Measurements from ENCODE around the gene ITPKA.
"Not testable (repeated sequence)": the region's sequence is repeated elsewhere in the genome, so short reads cannot be mapped to it uniquely, and the experiment has no call there.

Gene ITPKA

DNA sequence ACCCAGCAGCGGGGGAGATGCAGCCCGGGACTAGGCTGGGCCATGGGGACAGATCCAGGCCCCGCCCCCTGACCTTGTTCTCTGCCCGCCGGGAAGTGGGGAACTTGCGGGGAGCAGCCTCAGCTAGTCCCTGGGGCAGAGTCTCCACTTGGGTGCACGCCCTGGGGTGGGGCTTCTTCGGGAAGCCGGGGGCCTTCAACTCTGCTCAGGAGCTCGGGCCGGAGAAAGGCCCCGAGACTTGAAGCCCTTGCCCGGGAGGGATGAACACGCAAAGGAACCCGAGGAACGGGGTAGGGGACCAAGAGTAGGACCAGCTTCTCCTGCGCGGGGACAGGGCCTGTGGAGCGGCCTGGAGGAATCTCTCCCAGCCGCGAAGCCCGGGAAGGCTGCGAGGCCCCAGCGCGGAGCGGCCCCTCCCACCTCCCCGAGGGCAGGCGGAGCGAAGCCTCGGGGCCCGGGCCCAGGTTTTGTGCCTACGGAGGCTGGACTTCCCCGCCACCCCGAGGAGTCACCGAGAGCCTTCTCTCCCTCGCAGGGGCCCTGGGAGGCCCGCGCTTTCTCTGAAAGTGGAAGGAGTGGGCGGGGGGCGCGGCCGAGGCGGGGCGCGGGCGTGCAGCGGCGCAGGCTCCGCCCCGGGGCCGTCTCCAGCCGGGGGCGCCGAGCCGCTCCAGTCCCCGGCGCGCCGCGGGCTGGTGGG lies at the start of gene ITPKA:
Gene ITPKA (plus strand): TSS at position 670 of the 697 bp plus-strand sequence. CDS start 54 bp downstream, outside the sequence.
- DNase-seq, result peak; percentile 66 to 72

DNA sequence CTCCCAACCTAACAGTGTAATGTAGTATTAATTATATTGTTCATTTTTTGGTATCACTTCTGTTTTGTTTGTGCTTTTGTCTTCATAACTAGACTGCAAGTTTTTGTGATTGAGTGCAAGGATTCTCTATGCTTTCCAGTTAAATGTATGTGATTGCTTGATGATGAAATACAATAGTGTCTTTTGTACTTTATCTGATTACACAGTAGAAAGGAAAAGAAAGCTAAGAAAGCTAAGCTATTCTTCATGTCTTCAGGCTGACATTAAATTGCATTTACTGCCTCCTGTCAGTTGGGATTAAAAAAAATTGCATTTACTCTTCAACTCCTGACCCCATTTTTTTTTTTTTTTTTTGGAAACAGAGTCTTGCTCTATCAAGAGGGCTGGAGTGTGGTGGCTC lies 48.3 kb upstream of the ITPKA start:
- no peak for DNase-seq

DNA sequence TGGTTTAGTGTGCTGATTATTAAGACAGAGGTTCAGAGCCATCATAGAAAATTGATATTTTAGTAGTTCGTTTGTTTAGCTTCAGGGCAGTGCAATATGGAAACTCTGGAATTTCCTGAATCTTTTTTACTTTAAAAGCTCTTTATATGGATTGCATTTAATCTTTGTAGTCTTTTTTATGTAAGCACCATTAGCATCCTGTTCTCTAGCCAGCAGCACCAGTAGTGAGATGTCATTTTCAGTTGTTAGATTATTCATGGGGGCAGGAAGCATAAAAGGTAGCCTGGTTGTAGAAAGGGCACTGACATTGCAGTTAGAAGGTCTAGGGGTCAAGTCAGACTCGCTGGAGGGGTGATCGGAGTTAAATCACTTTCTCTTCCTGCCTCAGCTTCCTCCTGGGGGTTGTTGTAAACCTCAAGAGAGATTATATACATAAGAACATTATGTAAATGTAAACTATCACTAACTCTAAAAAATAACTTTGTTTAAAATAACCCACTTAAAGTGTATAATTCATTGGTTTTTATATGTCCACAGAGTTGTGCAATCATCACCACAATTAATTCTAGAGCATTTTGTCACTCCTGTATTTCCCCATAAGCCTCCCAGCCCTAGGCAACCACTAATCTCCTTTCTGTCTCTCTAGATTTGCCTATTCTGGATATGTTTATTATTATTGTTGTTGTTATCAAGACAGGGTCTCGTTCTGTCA lies 31.4 kb upstream of the ITPKA start:
- no peak for DNase-seq

DNA sequence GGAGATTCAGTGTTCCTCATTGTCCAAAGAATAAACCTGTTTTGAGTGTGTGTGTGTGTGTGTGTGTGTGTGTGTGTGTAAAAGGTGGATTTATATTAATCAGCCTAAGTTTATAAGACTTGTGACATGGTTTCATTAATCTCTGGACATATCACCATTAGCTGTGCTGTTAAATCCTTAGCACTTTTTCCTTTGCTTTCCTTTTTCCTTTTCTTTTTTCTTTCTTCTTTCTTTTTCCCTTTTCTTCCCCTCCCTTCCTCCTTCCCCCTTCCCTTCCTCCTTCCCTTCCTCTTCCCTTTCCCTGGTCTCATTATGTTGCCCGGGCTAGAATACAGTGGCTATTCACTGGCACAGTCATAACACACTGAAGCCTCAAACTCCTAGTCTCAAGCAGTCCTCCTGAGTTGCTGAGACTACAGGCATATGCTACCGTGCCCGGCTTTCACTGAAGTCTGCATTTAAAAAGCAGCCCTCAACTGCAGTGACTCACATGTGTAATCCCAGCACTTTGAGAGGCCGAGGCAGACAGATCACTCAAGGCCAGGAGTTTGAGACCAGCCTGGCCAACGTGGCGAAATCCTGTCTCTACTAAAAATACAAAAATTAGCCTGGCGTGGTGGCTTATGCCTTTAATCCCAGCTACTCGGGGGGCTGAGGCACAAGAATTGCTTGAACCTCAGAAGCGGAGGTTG lies 28.6 kb upstream of the ITPKA start:
- no peak for DNase-seq

DNA sequence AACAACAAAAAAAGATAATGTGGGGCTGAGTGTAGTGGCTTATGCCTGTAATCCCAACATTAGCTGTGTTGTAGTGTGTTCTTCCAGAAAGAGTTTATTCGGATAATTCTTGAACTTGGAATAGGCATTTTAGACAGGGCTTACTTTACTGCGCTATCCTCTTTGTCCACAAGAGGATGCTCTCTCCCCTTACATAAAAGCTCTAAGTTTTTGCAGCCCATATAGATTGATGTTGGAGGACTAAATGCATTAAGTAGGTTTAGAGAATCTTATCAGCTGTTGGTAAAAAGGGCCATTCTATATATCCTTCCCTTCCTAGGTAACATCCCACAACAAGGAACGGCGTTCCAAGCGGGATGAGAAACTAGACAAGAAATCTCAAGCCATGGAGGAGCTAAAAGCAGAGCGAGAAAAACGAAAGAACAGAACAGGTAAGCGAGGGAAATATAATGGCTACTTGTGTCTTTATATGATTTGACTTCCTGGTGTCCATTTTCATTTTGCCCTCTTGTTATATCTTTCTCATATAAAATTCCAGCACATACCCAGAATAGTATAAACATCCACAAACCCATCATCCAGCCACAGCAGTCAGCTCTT lies 27.8 kb upstream of the ITPKA start:
- DNase-seq, result peak; percentile 18 to 22

DNA sequence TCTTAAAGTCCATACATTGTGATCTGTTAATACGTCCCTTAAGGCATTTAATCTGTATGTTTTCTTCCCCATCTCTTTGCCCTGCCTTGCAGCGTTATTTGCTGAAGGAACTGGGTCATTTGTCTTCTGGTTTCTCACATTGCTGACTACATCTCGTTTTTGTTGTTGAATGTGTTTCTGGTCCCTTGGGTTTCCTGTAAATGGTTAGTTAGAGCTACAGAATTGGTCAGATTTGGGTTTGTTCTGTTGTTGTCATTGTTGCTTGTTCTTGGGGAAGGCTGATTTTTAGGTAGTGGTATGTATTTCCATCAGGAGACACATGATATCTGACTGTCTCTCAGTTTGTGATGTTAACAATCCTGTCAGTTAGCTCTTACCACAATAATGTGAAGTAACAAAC lies 27.0 kb upstream of the ITPKA start:
- DNase-seq, result no peak

DNA sequence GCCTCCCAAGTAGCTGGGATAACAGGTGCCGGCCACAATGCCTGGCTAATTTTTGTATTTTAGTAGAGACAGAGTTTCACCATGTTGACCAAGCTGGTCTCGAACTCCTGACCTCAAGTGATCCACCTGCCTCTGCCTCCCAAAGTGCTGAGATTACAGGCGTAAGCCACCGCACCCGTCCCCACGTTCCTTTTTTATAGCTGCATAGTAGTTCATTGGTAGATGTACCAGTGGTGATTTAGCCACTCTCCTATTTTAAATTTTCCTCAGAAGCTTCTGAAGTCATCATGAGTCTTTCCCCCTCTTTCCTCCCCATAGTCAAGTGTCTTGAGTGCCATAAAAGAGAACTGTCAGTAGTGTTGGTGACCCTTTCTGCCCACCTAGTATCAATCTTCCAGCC lies 24.0 kb upstream of the ITPKA start:
- DNase-seq, result not testable (repeated sequence)

DNA sequence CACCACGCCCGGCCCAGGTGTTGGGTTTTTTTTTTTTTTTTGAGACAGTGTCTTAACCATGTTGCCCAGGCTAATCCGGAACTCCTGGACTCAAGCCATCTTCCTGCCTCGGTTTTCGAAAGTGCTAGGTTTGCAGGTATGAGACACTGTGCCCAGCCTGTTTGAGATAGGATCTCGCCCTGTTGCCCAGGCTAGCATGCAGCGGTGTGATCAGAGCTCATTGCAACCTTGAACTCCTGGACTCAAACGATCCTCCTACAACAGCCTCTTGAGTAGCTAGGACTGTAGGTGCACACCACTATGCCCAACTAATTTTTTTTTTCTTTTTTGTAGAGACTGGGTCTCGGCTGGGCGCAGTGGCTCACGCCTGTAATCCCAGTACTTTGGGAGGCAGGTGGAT lies 20.3 kb upstream of the ITPKA start:
- no peak for DNase-seq

DNA sequence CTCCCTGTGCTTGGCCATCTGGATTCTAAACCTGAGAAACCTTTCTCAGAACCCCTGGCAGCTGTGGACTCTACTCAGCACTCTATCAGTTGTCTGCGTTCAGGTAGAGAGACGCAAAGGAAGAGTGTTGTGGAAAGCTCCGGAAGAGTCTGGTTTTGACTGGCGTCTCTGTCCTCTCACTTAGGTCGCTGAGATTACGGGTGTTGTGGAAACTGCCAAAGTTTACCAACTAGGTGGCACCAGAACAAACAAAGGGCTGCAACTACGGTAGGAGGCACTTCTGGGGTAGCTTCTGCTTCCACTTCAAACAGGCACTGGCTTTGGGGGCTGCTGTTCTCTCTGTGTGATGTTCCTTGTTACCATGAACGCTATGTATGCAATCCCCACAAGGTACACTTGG lies 19.2 kb upstream of the ITPKA start:
- no peak for DNase-seq

DNA sequence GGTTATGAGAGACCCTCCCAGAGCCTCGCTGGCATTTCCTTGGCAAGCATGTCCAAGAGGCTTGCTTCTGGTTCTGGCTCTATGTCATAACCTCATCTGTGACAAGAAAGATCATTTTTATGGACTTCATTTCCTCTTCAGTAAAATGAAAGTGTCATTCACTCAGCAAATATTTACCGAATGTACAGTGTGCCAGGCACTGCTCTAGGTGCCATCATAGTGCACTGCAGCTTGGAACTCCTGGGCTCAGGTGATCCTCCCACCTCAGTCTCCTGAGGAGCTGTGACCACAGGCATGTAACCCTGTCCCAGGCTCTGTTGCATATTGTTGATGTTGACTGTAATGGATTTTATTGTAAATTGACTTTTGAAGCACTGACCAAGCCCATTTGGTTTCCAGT lies 18.7 kb upstream of the ITPKA start:
- no peak for DNase-seq

DNA sequence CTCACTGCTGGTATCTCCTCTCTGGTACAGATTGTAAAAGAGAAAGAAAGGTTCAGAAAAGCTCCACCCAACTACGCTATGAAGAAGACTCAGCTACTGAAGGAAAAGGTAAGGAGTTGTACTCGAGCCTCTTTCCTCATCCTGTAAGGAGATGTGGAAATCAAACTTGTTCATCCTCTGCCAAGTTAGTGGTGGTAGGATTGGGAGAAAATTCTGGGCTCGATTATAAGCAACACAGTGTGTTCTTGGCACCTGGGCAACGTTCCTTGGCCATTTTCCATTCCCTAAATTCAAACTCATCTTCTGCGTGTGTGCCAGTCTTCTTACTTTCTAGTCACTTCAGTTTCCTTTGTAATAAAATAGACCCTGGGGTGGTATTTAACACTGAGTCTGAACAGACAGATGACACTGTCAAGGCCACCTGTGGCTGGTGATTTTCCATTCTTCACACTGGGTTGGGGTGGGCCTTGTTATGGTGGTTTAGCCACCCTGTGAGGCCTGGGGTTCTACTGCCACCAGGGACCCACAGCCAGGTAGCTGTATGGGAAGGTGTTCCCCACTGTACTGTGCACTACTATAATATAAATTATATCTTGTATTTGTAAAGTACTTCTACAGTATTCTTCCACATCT lies 17.1 kb upstream of the ITPKA start:
- no peak for DNase-seq

DNA sequence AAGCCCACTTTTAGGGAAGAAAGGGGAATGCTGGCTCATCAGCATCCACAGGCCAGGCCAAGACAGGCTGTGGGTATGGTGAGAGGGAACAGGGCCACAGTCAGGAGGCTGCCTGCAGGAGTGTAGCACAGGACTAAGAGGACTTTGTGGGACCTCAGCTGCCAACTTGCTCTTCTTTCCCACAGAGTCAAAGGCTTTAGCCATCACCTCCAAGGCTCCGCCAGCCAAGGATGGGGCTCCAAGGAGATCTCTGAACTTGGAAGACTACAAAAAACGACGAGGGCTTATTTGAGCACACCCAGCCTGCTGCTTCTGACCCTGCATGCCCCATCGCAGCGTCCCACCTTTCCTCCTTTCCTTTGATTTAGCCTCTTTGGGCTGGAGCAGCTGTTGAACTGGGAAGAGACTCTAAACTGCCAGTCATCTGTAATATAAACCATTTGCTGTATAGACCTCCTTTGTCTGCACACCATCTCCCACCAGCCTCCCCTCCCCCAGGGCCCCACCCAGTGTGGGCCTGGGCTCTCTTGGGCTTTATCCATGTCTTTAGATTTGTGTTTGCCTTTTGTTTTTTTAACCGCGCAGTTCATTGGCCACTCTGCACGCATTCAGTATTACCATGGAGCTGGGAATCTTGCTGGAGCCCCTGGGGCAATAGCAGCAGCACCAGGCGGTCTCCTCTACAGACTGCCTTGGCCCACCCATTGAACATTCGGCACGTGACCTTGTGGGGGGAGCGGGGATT lies 13.1 kb upstream of the ITPKA start:
- no peak for DNase-seq

DNA sequence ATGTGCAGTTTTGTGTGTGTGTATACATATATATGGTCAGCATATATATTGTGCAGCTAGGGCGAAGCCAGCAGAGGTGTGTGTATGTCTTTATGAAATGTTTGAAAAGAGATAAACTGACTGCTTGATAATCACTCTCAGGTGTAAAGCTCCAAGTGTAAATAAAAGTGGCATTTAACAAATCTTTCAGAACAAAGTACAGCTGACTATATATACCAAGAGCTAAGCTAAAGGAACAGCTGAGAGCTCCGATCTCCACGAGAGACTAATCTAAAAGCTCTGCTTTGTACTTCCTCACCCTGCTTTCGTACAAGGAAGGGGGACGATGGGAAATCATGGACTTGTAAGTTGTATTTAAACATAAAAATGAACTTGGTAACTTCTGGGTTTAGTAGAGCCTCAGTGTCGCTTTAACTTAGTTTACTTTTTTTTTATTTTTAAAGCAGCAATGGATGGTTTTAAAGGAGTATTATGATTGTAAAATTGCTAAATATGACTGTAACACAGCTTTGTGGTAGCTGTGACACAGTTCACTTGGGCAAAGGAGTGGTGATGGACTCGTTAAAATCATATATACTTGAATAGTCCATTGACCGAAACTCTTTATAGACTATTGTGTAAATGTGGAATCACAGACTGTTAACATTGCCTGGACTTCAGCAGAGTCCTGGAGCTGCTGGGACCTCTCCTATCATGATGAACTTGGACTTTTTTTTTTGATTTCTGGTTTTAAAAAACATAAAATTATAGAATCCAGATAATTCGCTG lies 11.4 kb upstream of the ITPKA start:
- no peak for DNase-seq

DNA sequence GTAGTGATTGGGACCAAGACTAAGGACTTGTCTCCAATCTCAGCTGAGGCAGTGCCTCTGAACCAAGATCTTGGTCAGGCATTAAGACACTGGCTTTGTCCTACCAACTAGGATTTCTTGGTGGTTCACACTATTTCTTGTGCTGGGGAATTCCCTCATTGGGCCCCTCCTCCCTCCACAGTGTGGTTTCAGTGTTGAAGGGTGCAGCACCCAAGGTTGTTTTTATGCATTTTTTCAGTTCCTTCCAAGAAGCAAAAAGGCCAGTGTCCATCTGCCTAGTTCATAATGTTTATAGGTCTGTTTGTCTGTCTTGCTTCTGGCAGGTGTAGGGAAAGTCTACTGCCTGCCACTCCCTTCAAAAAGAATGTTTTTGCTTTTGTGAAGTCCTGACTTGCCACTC lies 10.6 kb upstream of the ITPKA start:
- no peak for DNase-seq

DNA sequence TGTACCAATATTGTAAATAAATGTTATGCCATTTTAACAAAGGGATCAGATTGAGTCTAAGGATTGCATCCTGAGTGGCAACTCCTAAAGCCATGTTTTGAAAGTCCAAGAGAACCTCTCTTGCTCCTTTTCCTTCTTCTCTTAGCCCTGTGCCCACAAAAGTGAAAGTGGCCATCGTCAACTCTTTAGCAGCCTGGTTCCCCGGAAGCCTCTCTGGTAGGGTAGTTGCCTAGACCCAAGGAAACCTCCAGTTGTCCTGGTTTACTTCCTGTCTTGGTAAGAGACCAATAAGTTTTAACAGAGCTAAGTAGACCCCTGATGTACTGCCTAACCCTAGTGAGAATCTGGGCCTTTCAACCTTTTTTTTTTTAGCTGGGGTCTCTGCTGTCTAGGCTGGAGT lies 10.2 kb upstream of the ITPKA start:
- no peak for DNase-seq

DNA sequence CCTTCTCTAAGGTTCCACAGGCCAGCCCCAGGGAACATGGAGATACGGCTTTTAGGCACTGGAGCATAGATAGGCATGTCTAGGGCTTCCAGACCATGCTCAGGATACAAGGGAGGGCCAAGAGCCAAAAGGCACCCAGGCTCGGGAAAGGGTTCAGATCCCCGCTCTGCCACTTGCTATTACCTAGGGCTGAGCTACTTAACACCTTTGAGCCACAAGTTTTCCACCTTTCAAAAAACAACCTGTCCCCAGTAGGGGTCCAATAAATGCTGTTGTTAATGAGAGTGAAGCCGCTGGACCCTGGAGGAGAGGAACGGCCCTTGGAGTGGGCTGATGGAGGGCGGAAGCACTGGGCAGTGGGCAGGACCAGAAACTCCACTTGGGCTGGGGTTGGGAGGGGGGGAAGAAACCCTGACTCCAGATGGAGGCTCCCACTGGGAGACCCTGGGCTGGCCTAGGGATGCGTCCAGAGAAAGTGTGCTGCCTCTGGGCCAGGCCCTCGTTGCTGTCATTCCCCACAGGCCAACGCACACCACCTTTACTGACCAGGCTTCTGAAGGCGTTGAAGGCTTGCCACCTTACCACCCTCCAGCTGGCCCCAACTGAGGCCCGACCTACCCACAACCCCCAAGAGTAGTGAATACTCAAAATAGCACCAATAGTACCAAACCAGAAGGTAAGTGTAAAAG lies 8.6 kb upstream of the ITPKA start:
- DNase-seq, result no peak

DNA sequence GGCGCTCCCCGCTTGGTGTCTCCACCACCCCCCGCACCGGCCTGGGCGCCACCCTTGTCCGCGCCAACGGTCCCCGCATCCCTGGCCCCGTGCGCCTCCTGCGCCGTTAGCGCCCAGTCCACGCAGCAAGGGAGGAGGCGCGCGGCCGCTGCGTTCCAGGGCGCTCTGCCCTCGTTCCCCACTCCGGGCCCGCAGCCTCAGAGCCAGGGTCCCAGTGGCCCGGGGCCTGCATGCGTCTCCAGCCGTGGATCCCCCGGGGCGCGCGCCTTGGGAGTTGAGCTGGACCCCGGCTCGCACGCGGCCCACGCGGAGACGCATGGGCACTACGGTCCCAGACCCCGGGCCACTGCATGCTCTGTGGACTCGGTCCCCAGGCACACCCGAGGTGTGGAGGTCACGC lies 7.4 kb upstream of the ITPKA start:
- DNase-seq, result no peak

DNA sequence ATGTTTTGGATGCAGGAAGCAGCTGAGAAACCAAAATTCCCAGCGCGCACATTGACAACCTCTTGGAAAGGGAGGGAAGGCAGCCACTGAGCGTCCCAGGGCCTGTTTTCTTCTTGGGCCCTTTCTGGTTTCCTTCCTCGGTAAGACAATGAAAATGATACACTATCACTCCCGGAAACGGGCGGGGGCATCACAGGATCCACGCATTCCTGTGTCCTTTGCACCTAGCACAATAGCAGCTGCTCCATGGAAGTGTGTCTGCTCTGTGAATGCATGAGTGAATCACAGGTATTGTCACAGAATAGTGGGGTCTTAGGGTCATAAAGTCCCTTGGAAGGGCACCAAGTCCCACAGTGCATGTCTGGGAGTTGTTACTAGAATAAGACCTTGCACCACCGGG lies 6.3 kb upstream of the ITPKA start:
- no peak for DNase-seq

DNA sequence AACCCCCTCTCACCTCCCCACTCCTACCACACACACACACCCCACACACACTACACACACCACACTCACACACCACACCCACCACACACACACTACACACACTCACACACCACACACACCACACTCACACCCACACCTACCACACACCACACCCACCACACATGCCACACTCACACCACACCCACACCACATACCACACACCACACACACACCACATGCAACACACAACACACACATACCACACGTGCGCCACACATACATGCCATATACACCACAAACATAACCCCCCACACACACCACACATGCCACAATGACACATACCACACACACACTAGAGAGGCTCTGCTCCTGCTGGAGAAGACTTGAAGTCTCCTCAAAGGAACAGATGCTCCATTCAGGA lies 5.9 kb upstream of the ITPKA start:
- no peak for DNase-seq

DNA sequence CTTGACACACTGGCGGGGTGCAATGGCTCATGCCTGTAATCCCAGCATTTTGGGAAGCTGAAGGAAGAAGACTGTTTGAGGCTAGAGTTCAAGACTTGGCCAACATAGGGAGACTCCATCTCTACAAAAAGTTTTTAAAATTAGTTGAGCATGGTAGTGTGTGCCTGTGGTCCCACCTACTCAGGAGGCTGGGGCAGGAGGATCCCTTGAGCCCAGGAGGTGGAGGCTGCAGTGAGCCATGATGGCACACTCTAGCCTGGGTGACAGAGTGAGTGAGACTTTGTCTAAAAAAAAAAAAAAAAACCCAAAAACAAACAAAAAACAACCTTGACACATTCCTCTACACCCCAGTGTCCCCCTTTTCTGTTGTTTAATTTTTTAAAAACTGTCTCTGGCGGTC lies 4.0 kb upstream of the ITPKA start:
- DNase-seq, result no peak

DNA sequence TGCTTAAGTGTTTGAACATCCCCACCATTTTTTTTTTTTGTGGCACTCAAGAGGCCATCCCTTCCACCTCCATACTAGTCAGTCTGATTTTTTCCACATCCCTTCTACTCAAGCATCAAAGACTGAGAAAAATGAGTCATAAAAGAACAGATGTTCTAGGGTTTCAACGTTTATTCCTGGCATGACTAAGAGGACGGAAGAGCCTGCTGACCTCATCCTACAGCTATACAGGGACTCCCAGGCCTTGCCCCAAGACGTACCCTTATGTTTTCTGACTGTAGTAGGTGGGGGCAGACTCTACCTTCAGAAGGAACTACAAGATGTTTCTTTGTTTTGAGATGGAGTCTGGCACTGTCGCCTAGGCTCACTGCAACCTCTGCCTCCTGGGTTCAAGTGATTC lies 3.3 kb upstream of the ITPKA start:
- DNase-seq, result peak in 1 of 2 experiments; percentile 25

Measured in SHP77 (cell line).